Islet precursor cell (in vitro differentiated cells): ENCODE measurements around the gene BCAR3.
"Not testable (repeated sequence)": the region's sequence is repeated elsewhere in the genome, so short reads cannot be mapped to it uniquely, and the experiment has no call there.

Source experiments
- DNase-seq: peaks from one replicate; pipeline ENCODE4 v3.0.0-alpha.2; 2018

BCAR3 gene

DNA sequence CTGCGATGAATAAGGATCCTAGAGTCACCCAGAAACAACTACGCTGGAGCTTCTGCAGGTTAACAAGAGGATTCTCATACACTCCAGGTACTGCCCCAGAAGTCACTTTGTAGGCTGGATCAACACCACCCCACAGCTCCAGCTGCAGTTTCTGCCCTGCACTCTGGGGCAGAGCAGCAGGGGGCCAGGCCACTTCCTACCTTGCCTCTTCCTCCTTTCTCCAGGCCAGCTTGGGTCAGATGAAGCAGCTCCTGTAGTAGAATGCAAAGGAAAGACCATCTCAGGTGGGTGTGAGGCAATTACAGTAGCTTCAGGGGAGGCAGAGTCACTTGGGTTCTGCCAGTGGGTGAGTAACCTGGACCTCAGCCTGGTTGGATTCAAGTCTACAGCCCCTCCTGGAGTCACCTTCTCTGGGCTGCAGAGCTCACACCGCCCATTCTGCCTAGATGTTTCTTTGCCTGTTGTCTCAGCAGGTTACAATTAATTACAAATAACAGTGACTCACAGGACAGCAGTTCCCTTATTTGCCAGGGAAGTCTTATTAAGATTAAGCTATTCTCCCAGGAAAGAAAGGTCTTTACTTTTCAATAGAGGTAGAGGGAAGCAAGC is 24.4 kb upstream of the BCAR3 start:
- DNase-seq: no peak

DNA sequence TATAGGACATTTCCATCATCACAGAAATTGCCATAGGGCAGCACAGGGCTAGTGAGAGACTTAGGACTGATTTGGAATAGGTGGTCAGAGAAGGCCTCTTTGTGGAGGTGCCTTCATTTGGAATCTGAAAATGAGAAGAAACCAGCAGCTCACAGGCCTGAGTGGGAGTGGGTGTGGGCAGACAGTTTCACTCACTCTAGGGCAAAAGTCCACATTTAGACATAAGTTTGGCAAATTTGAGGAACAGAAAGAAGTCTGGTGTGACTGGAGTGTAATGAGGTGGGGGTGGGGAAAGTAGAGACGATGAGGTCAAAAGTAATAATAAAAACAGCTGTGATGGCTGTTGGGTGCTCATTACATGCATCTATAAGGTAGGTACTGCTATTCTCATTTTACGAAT is 22.4 kb upstream of the BCAR3 start:
- no peak for DNase-seq

DNA sequence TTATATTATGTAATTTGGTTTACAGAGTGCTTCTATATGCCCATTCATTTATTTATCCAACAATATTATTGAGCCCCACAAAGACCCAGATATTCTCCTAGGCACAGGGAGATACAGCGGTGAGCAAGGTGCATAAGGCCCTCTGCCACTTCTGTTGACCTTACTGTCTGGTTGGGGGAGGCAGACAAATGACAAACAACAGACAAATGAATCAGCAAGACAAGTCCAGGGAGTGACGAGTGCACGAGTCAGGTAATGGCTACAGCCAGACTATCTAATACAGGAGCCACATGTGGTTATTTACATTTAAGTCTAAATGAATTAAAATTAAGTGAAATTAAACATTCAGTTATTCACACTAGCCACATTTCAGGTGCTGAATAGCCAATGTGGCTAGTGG is 22.0 kb upstream of the BCAR3 start:
- peak; percentile 84 for DNase-seq

DNA sequence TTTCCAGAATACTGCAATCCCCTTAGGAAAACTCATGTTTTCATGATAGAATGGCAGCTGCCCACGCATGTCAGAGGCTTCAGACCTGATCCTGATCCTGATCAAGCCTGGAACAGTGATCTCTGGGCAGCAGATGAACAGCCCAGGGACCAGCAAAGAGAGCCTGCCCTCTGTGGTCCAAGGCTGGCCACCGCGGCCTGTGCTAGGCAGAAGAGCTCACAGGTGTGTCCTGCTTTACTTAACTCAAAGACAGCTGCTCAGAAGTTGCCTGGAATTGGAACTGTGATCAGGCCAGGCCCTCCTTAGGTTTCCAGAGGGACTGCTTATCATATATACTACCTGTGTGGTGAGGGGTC is 21.2 kb upstream of the BCAR3 start:
- no peak for DNase-seq

DNA sequence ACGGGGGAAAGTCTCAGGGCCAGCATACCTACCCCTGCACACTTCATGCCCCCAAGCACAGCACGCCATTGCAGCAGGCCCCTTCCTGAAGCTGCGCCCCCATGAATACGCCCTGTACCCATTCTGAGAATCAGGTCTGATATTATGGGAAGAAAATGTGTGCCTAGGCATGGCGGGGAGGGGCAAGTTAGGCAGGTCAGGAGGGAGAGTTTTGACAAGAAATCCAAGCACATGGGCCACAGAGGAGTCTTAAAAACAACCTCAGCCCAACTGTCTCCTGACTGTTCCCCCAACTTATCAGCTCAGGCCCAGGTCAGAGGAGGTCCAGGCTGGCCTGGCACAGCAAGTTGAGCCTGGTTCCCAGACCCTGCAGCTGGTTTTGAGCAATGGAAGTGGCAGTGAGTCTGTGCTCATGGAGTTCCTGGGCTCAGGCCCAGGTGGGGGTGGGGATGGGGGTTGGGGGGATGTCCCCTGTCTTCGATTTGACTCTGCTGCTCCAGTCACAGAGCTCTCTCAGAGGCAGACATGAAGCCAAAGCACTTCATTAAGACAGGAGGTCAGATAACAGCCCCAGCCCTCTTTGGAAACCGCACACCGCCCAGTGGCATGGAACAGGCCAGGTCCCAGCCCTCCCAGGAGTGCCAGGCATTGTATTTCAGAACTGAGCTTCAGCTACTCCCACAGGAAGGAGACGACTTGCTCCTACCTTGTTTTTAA is 20.6 kb upstream of the BCAR3 start:
- DNase-seq: no peak

DNA sequence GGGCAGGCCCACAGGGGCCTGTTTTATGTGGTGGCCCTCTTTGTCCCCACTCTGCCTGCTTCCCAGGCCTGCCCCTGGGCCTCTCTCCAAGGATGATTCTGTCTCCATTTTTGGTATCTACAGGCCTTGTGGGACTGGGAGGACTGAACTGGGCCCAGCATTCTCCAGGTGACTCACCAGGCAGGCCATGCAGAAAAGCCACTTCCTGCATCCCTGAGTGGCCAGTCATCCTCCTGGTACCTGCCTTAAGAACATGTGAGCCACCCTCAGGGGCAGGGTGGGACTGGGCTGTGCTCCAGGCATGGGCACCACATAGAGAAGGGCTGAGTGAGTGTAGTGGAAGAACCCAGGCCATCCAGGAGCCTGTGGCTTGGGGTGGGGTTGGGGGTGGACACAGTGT is 20.0 kb upstream of the BCAR3 start:
- DNase-seq: peak; percentile 99

DNA sequence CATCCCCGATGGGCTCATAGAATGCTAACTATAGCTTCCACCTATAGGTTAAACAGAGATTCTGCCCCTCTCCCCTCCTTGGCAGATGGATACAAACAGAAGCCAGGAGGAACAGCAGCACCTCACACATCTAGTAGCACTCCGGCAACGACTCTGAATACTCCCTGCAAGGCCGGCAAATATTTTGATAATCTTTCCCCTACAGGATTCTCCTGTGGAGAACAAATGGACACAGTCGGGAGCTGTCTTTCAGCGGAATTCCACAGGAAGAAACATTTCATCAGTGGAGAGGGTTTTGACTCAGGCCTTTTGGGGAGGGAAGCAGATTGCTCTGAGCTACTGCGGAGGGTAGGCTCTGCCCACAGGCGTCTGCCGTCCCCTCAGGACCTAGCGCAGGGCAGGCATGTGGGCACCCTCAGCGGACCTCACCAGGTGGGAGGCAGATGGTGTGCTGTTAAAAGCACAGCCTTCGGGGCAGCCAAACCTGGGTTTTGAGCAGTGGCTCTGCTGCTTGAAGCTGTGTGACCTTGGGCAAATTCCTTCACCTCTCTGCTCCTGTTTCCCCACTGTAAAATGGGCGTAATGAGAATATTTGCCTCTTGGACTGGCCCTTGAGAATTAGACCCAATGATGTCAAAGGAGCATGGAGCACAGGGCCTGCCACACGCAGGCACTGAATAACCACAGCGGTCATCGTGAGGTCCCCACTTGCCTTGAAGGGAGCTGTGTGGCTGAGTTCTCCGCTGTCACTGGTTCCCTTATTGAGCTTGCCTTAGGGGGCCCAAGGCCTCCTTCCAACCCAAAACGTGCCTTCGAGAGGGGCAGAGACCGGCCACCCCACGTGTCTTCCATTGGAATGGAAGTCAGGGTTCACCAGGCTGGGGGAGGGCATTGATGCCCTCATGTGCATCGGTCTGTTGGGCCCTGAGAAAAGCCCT is 19.2 kb upstream of the BCAR3 start:
- no peak for DNase-seq

DNA sequence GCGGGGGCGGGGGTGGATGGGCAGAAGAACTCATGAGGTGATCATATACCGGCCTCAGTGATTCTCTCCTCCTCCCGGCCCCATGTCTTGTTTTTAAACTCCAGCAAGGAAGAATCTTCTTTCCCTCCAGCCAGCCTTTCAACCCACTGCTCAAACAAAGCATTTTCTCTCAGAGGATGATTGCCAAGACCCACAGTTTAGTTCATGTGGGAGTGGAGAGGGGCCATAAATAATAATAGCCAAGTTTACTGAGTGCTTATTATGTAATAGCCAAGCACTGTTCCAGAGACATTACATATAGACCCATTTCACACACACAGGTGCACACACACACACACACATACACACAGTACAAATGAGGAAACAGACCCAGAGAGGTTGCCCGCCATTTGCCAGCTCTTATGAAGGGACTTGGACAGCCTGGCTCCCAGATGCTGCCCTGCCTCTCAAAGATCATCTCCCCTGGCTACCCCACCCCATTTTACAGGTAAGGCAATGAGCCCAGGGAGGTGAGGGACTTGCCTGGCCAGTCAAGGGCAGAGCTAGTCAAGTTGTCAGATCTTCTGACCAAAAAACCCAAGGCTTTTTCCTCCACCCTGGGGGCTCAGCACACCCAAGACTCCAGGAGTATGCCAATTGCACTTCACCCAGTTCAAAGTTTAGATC is 18.0 kb upstream of the BCAR3 start:
- no peak for DNase-seq

DNA sequence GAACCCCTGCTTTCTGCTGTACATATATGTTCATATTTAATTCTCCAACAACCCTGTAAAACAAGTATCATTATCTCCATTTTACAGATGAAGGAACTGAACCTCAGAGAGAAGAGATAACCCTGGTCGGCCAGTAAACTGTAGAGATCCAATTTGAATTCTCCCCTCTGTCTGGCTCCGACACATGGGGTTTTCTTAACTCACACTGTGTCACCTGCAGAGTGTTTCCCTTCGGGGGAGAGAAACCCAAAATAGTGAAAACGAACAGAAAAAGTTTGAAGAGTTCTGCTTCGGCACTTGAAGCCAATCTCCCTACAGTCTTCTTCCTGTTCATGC is 17.4 kb upstream of the BCAR3 start:
- no peak for DNase-seq

DNA sequence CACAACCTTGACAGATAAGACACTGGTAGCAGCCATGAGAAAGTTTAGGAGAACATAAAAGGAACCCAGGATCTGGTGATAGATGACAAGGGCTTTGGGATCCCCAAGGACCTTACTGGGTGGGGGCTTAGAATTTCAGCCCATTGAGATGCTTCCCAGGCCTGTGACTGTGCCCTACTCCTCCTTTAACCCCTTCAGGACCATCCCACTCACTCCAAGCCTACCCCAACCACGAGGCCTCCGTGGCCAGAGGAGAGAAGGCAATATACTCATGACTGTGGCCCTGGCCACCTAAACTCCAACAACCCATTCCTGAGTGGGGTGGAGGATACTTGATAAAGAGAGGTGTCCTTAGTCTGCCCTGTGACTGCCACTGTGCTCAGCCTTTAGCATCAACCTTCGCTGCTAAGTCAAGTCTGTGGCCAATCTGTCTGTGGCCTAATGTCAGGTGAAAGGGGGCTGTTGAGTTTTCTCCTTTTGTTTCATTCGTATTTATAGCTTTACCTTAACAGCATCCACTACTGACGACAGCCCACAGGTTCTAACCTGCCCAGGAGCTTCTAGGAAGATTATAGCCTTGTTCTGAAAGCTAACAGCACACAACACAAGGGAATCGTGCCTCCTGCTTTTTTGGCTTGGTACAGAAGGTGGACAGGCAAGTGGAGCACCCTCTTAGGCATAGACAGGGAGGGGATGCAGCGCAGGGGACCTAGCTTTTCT is 16.9 kb upstream of the BCAR3 start:
- DNase-seq: no peak

DNA sequence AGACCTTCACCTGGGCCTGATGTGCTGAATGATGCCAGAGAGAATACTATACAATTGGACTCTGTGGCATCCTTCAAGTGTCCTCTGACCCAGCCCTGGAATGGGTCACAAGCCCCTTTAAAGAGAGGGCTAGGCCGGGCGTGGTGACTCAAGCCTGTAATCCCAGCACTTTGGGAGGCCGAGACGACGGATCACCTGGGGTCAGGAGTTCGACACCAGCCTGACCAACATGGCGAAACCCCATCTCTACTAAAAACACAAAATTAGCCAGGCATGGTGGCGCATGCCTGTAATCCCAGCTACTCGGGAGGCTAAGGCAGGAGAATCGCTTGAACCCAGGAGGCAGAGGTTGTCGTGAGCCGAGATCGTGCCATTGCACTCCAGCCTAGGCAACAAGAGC is 15.9 kb upstream of the BCAR3 start:
- not testable (repeated sequence) for DNase-seq

DNA sequence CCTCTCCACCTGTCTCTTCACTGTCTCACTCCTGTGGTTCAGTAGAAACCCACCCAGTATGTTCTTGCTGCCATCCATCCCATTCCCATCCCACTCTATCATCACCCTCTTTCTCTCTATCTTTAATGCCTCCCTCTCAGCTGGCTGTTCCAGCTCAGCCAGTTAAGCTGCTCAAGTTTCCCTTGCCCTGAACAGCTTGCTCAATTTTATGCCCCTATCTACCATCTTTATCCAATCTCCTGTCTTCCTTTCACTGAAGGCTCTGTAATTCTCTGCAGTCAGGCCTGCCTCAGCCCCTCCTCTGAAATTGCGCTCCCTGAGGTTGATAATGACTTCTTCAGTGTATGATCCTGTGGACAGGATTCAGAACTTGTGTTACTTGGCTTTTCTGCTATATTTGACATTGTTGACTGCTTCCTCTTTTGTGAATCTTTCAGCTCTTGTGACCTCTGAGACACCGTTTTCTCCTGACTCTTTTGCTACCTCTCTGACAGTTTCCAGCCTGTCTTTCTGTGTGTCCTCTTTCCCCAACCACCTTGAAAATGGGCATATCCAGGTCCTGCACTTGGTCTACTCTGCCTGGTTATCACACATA is 13.9 kb upstream of the BCAR3 start:
- DNase-seq: no peak

DNA sequence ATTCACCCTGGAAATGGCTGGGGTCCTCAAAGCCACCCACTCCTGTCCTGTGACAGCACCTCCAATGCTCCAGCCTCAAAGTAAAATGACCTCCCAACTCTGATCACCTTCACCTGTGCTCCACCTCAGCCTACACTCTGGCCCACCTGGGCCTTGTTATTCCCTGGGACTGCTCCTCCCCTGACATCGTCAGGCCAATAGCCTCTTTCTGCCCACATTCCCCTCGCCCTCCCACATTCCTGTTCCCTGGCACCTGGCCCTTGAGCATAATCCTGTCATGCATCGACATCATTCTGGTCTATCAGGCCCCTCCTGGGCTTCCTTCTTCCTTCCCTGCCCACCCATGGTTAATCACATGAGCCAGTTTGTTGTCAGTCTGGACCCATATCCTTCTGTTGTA is 13.2 kb upstream of the BCAR3 start:
- no peak for DNase-seq

DNA sequence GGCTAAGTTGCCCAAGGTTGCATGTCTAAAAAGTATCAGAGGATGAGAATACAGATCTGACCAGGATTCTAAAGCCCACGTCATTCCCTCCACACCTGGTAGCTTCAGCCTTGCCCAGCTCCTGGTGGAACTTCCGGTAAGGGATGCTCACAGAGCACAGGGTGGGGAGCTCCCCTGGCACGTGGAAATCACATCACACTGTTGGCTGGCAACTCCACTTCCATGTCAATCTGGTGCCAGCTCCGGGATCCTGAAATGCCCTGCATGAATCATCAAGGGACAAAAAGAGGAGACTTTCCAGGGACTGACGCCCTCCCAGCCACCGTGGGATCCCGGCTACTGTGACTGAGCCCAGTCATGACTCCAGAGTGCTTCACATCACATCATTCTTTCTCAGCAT is 12.4 kb upstream of the BCAR3 start:
- DNase-seq: no peak

DNA sequence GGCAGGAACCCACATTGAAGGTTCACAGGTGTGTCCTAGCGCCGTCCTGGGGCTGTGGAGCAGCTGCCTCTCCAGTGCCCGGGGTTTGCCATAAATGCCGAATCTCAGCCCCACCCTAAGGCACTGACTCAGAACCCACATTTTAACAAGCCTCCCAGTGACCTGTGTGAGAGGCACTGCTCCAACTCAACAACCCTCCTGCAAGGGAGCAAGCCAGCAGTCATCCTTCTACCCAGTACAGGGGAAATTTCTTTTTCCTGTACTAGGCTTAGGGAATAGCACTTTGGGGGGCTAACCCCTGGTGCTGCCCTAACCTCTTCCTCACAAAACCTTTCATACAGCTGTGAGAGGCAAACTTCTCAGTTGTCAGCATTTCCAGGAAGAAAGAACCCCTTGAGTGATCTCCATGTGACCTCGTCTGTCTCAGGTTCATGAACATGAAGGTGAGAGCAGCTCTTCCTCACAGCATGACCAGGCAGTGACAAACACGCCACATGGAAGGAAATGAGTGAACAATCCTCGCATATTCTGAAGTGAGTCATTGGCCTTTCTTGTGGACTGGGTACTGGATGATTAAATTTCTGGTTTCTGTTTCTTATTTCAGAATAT is 11.4 kb upstream of the BCAR3 start:
- no peak for DNase-seq

DNA sequence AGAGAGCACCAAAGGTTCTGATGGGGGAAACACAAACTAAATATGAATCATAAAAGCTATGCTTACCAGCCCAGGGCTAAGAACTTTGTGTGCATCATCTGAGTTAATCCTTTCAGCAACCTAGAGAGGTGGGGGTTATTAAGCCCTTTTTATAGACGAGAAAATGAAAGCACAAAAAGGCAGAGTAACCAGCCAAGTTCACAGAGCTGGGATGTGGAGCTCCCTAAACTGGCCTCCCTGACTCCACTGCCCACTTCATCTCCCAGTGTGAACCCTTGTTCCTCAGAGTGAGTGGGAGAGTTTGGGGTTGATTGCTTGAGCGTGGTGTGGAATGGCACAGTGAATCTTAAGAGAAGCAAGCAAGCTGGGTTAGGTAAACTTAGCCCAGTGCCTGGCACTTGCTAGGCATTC is 10.8 kb upstream of the BCAR3 start:
- no peak for DNase-seq

DNA sequence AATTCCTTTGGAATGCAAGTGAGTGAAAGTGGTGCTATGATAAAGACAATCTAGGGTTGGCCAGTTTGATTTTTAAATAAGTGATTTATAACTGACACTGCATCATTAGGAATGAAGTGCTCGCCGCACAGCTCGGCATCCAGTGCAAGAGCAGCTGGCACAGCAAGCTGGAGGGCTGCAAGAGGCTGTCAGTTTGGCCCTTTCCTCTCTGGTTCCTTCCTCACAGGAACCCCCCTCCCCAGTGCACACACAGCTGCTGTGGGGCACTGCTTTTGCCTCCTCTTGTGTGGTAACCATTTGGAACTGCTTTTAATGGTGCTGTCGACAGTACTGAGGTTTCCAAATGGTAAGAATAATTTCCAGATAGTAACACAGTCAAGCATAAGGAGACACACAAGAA is 10.4 kb upstream of the BCAR3 start:
- DNase-seq: no peak

DNA sequence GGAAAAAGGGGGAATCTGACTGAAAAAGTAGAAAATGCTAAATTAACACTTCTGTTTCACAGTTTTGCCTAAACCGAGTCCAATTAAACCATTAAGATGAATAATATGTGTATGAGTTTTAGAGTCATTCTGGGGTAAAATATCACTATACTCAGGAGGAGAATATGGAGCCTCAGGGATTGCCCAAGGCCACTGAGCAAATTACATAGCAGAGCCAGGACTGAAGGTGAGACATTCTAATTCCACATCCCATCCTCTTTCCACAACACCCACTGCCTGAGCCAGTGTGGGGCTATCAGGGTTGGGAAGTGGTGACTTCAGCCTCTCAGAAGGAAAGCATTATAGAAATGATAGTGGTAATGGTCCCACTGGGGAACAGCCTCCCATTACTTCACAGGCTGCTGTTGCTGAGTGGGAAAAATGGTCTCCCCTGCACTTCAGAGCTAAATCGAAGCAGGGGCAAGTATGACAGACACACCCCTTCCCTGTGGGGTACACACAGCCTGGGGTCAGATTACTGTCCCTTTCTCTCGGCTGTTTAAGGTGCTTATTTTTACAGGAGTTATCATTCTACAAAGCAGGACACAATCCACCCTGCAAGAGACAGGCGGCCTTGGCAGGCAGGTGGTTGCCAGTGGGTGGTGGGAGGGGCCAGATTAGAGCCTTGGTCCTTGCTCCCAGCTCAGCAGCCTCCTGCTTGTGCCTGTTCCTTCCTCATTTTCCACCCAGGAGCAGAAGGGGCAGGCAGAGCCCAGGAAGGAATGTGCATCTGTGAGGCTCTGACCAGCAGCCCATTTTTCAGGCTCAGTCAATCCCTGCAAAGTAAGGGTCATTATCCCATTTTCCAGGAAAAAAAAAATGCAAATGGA is 9.5 kb upstream of the BCAR3 start:
- DNase-seq: peak; percentile 78

DNA sequence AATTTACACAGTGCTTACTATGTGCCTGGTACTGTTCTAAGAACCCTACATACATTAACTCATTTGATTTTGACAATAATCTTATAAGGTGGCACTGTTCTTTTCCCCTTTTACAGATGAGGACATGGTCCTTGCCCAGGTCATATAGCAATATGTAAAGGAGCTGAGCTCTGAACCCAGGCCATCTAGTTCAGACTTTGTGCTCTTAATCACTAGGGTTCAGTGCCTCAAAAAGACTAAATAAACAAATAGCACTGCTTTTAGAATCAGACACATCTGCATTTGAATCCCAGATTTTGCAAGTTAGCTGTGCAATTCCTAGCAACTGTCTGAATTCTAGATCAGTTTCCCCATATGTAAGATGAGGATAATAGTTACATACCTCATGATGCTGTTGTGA is 8.7 kb upstream of the BCAR3 start:
- no peak for DNase-seq

DNA sequence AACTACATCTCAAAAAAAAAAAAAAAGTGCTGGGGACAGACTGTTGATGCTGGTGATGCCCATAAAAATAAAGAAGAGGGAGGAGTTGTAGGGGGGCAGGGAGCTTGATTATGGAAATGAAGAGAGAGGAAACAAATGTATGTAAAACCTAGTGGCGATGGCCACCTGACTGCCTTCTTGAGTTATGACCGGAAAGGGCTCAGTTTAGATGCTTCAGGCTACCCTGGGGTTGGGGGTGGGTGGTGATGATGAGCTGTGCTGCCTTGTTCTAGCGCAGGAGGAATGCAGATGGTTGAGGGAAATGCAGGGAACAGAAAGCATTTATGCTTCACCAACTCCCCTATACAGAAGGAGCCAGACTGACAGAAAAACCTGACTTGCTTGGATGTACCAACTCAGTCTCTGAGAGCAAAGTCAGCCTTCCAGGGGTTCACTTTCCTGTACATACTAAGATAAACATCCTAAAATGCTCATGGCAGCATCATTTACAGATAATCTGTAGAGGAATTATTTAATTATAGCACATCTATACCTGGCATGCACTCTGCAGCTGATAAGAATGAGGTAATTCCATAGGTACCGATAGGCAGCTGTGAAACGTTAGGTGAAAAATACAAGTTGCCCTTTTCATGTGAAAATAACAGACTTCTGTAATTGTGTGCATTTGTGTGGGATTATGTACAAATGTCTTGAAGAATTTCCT is 8.0 kb upstream of the BCAR3 start:
- no peak for DNase-seq
